Tibial nerve (tissue), 4 donors: ENCODE results near the gene MN1.

Source experiments
- EP300 ChIP-seq, 2 donors: sonication (generic); formaldehyde crosslinking; IDR thresholded peaks; one replicate each; pipeline ENCODE4 v1.6.1; 2017; ENCODE audit warnings: antibody characterized with exemption in 2 of 2, mild to moderate bottlenecking in 1 of 2
- POLR2A ChIP-seq, 2 donors: fragments of 450-650 bp; IDR thresholded peaks; one replicate each; pipeline ENCODE4 v1.6.1; 2017; ENCODE audit warnings: antibody characterized with exemption in 2 of 2, mild to moderate bottlenecking in 2 of 2, moderate library complexity in 2 of 2
- TF ChIP-seq, protein P1 (sequence below), 5 experiments: fragments of 200-600 bp in 3 of 5; fragments of 450-650 bp in 2 of 5; sonication (generic) in 3 of 5; IDR thresholded peaks; one replicate each; pipeline ENCODE4 v1.5.1; 2016 to 2019; ENCODE audit warnings: antibody characterized with exemption in 5 of 5, mild to moderate bottlenecking in 3 of 5, moderate library complexity in 2 of 5

DNA sequence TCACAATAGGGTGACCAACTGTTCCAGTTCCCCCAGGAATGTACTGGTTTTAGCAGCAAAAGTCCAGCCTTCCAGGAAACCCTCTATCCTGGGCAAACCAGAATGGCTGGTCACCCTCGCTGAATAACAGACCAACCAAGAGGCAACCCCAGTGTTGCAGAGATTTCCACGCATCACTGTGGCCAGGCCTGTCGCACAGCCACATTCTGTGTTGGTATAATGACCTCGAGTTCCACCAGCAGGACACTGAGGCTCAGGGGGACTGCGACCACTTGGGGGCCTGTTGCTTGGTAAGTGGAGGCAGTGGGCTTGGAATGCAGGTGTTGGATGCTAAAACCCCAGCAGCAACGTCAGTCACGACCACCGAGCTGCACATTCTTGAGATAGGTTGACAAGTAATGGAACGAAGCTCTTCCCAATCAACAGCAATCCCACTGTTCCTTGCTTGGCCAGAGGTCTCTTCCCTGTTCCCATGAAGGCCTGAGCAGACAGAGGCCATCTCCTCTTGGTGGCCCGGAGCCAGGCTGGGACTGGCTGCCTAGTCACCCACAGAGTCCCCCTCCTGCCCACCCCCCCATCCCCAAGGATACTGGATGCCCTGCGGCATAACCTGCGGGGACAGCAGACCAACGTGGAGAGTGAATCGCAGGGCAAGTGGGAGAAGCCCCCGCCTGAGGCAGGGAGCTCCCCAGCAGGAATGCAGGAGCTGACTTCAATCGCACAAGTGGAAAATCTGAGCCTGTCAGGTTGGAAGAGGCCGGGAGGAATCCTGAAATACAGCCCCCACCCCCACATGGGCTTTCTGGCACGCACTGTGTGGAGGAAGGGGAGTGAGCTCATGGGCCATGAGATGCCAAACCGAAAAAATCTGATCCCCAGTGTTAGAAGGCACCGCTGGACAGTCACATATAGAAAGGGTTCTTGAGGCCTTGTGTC, 43.4 kb upstream of the MN1 start:
- TF ChIP-seq, protein P1, sequence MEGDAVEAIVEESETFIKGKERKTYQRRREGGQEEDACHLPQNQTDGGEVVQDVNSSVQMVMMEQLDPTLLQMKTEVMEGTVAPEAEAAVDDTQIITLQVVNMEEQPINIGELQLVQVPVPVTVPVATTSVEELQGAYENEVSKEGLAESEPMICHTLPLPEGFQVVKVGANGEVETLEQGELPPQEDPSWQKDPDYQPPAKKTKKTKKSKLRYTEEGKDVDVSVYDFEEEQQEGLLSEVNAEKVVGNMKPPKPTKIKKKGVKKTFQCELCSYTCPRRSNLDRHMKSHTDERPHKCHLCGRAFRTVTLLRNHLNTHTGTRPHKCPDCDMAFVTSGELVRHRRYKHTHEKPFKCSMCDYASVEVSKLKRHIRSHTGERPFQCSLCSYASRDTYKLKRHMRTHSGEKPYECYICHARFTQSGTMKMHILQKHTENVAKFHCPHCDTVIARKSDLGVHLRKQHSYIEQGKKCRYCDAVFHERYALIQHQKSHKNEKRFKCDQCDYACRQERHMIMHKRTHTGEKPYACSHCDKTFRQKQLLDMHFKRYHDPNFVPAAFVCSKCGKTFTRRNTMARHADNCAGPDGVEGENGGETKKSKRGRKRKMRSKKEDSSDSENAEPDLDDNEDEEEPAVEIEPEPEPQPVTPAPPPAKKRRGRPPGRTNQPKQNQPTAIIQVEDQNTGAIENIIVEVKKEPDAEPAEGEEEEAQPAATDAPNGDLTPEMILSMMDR (IDR thresholded peaks at IDR 0.05), result no peak
- TF ChIP-seq POLR2A (IDR thresholded peaks at IDR 0.05) (no peak), EP300 (IDR thresholded peaks at IDR 0.05) (no peak)
